Cardiac muscle cell (in vitro differentiated cells and primary cell): Measurements from ENCODE around the gene SLC35F3. TPM values are rescaled to one million over a fixed set of nuclear protein-coding genes. Genes with fewer than 3 reads are reported as not detected.

Experiments
- DNase-seq, 2 donors: peaks; one replicate each; pipeline versions ENCODE4 v3.0.0 to v3.0.0-alpha.2; 2010 to 2017; ENCODE audit warnings: low read depth in 1 of 2, low spot score in 1 of 2
- H3K27ac ChIP-seq: fragments of 200-600 bp; sonication (generic); 2 replicates; pipeline ENCODE4 v1.5.1; 2016
- H3K27me3 ChIP-seq: fragments of 200-600 bp; sonication (generic); 2 replicates; pipeline ENCODE4 v1.6.0; 2016; ENCODE audit warnings: control low read depth
- H3K36me3 ChIP-seq: fragments of 200-600 bp; sonication (generic); 2 replicates; pipeline ENCODE4 v1.5.1; 2016; ENCODE audit warnings: control low read depth
- H3K4me1 ChIP-seq: fragments of 200-600 bp; sonication (generic); 2 replicates; pipeline ENCODE4 v1.8.1; 2017; ENCODE audit warnings: low read depth, mild to moderate bottlenecking, mixed run types
- H3K4me3 ChIP-seq: fragments of 200-600 bp; sonication (generic); 2 replicates; pipeline ENCODE4 v1.5.1; 2016; ENCODE audit warnings: mild to moderate bottlenecking
- H3K9me3 ChIP-seq: fragments of 200-600 bp; sonication (generic); 2 replicates; pipeline ENCODE4 v1.5.1; 2017; ENCODE audit warnings: low read depth, mild to moderate bottlenecking, control low read depth
- CTCF ChIP-seq: IDR thresholded peaks from 2 replicates; pipeline ENCODE4 v1.5.1; 2012; ENCODE audit warnings: low read depth, mild to moderate bottlenecking, low read length
- polyA plus RNA-seq: library from polyadenylated mRNA; unstranded; fragments of >200 nt; fragmentation: Nextera tagmentation; extraction: Ambion mirVana; gene quantifications from 2 replicates; pipeline ENCODE4 v1.2.1, GENCODE V29; 2016
- total RNA-seq: library from RNA; depleted of rRNA; stranded (reverse); fragments of >200 nt; gene quantifications from 2 replicates; pipeline ENCODE4 v1.2.3, GENCODE V29; 2016

SLC35F3 gene
- total and polyA plus RNA-seq, 2 experiments from 2014 or later = 0.98 to 2.0 TPM

- Histone ChIP-seq H3K27me3 (no peaks in the 10 kb centered on the region), H3K36me3 (no peaks in the 10 kb centered on the region), H3K9me3 (no peaks in the 10 kb centered on the region), H3K4me1 (no peaks in the 10 kb centered on the region), H3K4me3 (no peak overlapping the region), H3K27ac (no peak overlapping the region)
- no peak for DNase-seq
- no peak for TF ChIP-seq CTCF
These were observed 89.6 kb downstream of the SLC35F3 start for GRCh38 chr1:233994112-233994511.

GRCh38 chr1:233998456-233998855 lies 94.0 kb downstream of the SLC35F3 start:
- Histone ChIP-seq H3K36me3 (no peaks in the 10 kb centered on the region), H3K4me1 (no peaks in the 10 kb centered on the region), H3K9me3 (no peaks in the 10 kb centered on the region), H3K27me3 (no peaks in the 10 kb centered on the region), H3K27ac (no peak overlapping the region), H3K4me3 (no peak overlapping the region)
- no peak for DNase-seq
- no peak for TF ChIP-seq CTCF

GRCh38 chr1:233998891-233999290 lies 94.4 kb downstream of the SLC35F3 start:
- H3K4me1 ChIP-seq = no peaks in the 10 kb centered on the region
- H3K27ac ChIP-seq = no peak overlapping the region
- no peak overlapping the region for H3K4me3 ChIP-seq
- no peak for TF ChIP-seq CTCF
- no peaks in the 10 kb centered on the region for H3K27me3 ChIP-seq
- H3K9me3 ChIP-seq = no peaks in the 10 kb centered on the region
- DNase-seq = no peak
- no peaks in the 10 kb centered on the region for H3K36me3 ChIP-seq

- Histone ChIP-seq H3K4me1 (no peaks in the 10 kb centered on the region), H3K9me3 (no peaks in the 10 kb centered on the region), H3K27ac (no peak overlapping the region), H3K27me3 (no peaks in the 10 kb centered on the region), H3K4me3 (no peak overlapping the region), H3K36me3 (no peaks in the 10 kb centered on the region)
- TF ChIP-seq CTCF = no peak
- no peak for DNase-seq
These were observed 96.1 kb downstream of the SLC35F3 start for GRCh38 chr1:234000557-234001041.

- Histone ChIP-seq H3K27me3 (no peaks in the 10 kb centered on the region), H3K27ac (no peak overlapping the region), H3K4me1 (no peaks in the 10 kb centered on the region), H3K9me3 (no peaks in the 10 kb centered on the region), H3K4me3 (no peak overlapping the region), H3K36me3 (no peaks in the 10 kb centered on the region)
- no peak for TF ChIP-seq CTCF
- no peak for DNase-seq
These were observed 97.3 kb downstream of the SLC35F3 start for GRCh38 chr1:234001817-234002216.

GRCh38 chr1:234004591-234004990 lies 100.1 kb downstream of the SLC35F3 start:
- Histone ChIP-seq H3K27ac (no peak overlapping the region), H3K4me1 (no peaks in the 10 kb centered on the region), H3K36me3 (no peaks in the 10 kb centered on the region), H3K27me3 (no peaks in the 10 kb centered on the region), H3K4me3 (no peak overlapping the region), H3K9me3 (no peaks in the 10 kb centered on the region)
- TF ChIP-seq CTCF = no peak
- DNase-seq = no peak
